ENCODE measurements around the gene SIRPB1.
"Not testable (repeated sequence)": the region's sequence is repeated elsewhere in the genome, so short reads cannot be mapped to it uniquely, and the experiment has no call there.

Gene SIRPB1

GRCh38 chr20:1636621-1637020 is 16.8 kb upstream of the SIRPB1 start:
- DNase-seq (ENCODE audit: low spot score), result no peak

- DNase-seq (ENCODE audit: low spot score), result no peak
Observed at GRCh38 chr20:1635291-1635979, 15.6 kb upstream of the SIRPB1 start.

GRCh38 chr20:1633535-1633934 is 13.7 kb upstream of the SIRPB1 start:
- no peak for DNase-seq (ENCODE audit: low spot score)

- DNase-seq (ENCODE audit: low spot score), result no peak
Observed at GRCh38 chr20:1632178-1632577, 12.4 kb upstream of the SIRPB1 start.

GRCh38 chr20:1631309-1632151 is 11.7 kb upstream of the SIRPB1 start:
- DNase-seq (ENCODE audit: low spot score), result no peak

GRCh38 chr20:1630186-1630585 is 10.4 kb upstream of the SIRPB1 start:
- DNase-seq (ENCODE audit: low spot score), result no peak

GRCh38 chr20:1629321-1629720 is 9.5 kb upstream of the SIRPB1 start:
- DNase-seq (ENCODE audit: low spot score), result no peak

- no peak for DNase-seq (ENCODE audit: low spot score)
Observed at GRCh38 chr20:1628621-1629020, 8.8 kb upstream of the SIRPB1 start.

GRCh38 chr20:1627200-1627550 is 7.4 kb upstream of the SIRPB1 start:
- DNase-seq (ENCODE audit: low spot score), result no peak

GRCh38 chr20:1626528-1627199 is 6.9 kb upstream of the SIRPB1 start:
- no peak for DNase-seq (ENCODE audit: low spot score)

- DNase-seq (ENCODE audit: low spot score), result no peak
Observed at GRCh38 chr20:1625083-1625690, 5.4 kb upstream of the SIRPB1 start.

- no peak for DNase-seq (ENCODE audit: low spot score)
Observed at GRCh38 chr20:1623501-1624205, 3.8 kb upstream of the SIRPB1 start.

- peak; percentile 52 for DNase-seq (ENCODE audit: low spot score)
Observed at GRCh38 chr20:1622450-1622849, 2.6 kb upstream of the SIRPB1 start.

- DNase-seq (ENCODE audit: low spot score), result no peak
Observed at GRCh38 chr20:1621316-1621715, 1.5 kb upstream of the SIRPB1 start.

- DNase-seq (ENCODE audit: low spot score), result no peak
Observed at GRCh38 chr20:1618954-1619540, 762 bp downstream of the SIRPB1 start.

- no peak for DNase-seq (ENCODE audit: low spot score)
Observed at GRCh38 chr20:1618479-1618878, 1.3 kb downstream of the SIRPB1 start.

GRCh38 chr20:1616858-1617434 is 2.9 kb downstream of the SIRPB1 start:
- no peak for DNase-seq (ENCODE audit: low spot score)

- not testable (repeated sequence) for DNase-seq (ENCODE audit: low spot score)
Observed at GRCh38 chr20:1610404-1610803, 9.4 kb downstream of the SIRPB1 start.

- DNase-seq (ENCODE audit: low spot score), result not testable (repeated sequence)
Observed at GRCh38 chr20:1608678-1609347, 11.0 kb downstream of the SIRPB1 start.

- DNase-seq (ENCODE audit: low spot score), result no peak
Observed at GRCh38 chr20:1600736-1601135, 19.1 kb downstream of the SIRPB1 start.

GRCh38 chr20:1595333-1595732 is 24.5 kb downstream of the SIRPB1 start:
- no peak for DNase-seq (ENCODE audit: low spot score)

Data from CD4-positive, alpha-beta T cell treated with Interleukin-6 at 100 ng/mL for 8 hours (primary cell).